ENCODE results near the gene NLRP11. TPM values are rescaled to one million over a fixed set of nuclear protein-coding genes. Genes with fewer than 3 reads are reported as not detected.

NLRP11 gene
- total RNA-seq, 1 experiment from 2014 or later = not detected

- H2BK5ac ChIP-seq (ENCODE audit: insufficient read length, low read length) = no peak overlapping the region
- H3K4me3 Mint-ChIP-seq = no peak overlapping the region
- H3K23me2 ChIP-seq (ENCODE audit: insufficient read length, low read depth, low read length, poor library complexity, severe bottlenecking) = no peaks in the 10 kb centered on the region
- H3K4me1 ChIP-seq (ENCODE audit: insufficient read depth, low read length) = no peaks in the 10 kb centered on the region
- H3K4ac ChIP-seq (ENCODE audit: low read depth, low read length) = no peak overlapping the region
- H4K20me1 ChIP-seq (ENCODE audit: control insufficient read depth, insufficient read depth, insufficient read length) = no peaks in the 10 kb centered on the region
- H3K14ac ChIP-seq (ENCODE audit: insufficient read depth, low read length) = no peak overlapping the region
- no peak overlapping the region for H3K23ac ChIP-seq (ENCODE audit: insufficient read length, low read depth, low read length)
- no peak overlapping the region for H3T11ph ChIP-seq (ENCODE audit: low read length)
- no peak overlapping the region for H4K91ac ChIP-seq (ENCODE audit: insufficient read length, low read depth, low read length)
- no peak overlapping the region for H4K5ac ChIP-seq (ENCODE audit: insufficient read length, low read depth, low read length)
- no peak overlapping the region for H3K27ac ChIP-seq (ENCODE audit: insufficient read length, low read depth, low read length)
- H2BK15ac ChIP-seq (ENCODE audit: low read depth, low read length) = no peak overlapping the region
- peaks cover 4% of the 10 kb centered on the region; the same call in 1 of the 2 replicates for H3K27me3 Mint-ChIP-seq (ENCODE audit: low read depth)
- no peak for DNase-seq
- H3K79me2 ChIP-seq (ENCODE audit: insufficient read depth, low read length) = peaks cover 2% of the 10 kb centered on the region; the same call in 1 of the 2 replicates
- H3K27me3 ChIP-seq (ENCODE audit: insufficient read depth, low read length) = no peaks in the 10 kb centered on the region
- H2AFZ ChIP-seq (ENCODE audit: low read length) = no peak overlapping the region
- no CpG with 5 or more reads among the region's 3 CpGs for WGBS (ENCODE audit: extremely low coverage, insufficient read length, low lambda C conversion rate)
- H3K4me1 Mint-ChIP-seq = no peaks in the 10 kb centered on the region
- H2AK5ac ChIP-seq (ENCODE audit: insufficient read length, low read length) = no peak overlapping the region
- H3K79me1 ChIP-seq (ENCODE audit: insufficient read depth, low read depth, low read length, poor library complexity, severe bottlenecking) = no peaks in the 10 kb centered on the region
- no peak overlapping the region for H2BK12ac ChIP-seq (ENCODE audit: insufficient read length, low read depth, low read length)
- TF ChIP-seq, protein P1, sequence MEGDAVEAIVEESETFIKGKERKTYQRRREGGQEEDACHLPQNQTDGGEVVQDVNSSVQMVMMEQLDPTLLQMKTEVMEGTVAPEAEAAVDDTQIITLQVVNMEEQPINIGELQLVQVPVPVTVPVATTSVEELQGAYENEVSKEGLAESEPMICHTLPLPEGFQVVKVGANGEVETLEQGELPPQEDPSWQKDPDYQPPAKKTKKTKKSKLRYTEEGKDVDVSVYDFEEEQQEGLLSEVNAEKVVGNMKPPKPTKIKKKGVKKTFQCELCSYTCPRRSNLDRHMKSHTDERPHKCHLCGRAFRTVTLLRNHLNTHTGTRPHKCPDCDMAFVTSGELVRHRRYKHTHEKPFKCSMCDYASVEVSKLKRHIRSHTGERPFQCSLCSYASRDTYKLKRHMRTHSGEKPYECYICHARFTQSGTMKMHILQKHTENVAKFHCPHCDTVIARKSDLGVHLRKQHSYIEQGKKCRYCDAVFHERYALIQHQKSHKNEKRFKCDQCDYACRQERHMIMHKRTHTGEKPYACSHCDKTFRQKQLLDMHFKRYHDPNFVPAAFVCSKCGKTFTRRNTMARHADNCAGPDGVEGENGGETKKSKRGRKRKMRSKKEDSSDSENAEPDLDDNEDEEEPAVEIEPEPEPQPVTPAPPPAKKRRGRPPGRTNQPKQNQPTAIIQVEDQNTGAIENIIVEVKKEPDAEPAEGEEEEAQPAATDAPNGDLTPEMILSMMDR (conservative IDR thresholded peaks at IDR 0.05) = no peak
- no peak overlapping the region for H3K27ac Mint-ChIP-seq
- H2BK120ac ChIP-seq (ENCODE audit: low read depth, low read length, poor library complexity, severe bottlenecking) = no peak overlapping the region
- no peak overlapping the region for H4K8ac ChIP-seq (replicated peaks; ENCODE audit: insufficient read length, low read depth, low read length)
- no peak overlapping the region for H3K56ac ChIP-seq (ENCODE audit: insufficient read length, low read depth, low read length)
- peaks cover 83 to 92% of the 10 kb centered on the region in 2 experiments for H3K9me3 Mint-ChIP-seq
- no peak overlapping the region for H3K9ac ChIP-seq (ENCODE audit: extremely low read depth, insufficient read length, low read length)
- H2BK20ac ChIP-seq (ENCODE audit: low read depth, low read length, poor library complexity, severe bottlenecking) = no peak overlapping the region
- H3K4me2 ChIP-seq (ENCODE audit: insufficient read depth, insufficient read length, low read length) = no peak overlapping the region
- H3K18ac ChIP-seq (ENCODE audit: insufficient read length, low read depth, low read length) = no peak overlapping the region
- peaks cover 65% of the 10 kb centered on the region for H3K9me3 ChIP-seq (ENCODE audit: control insufficient read depth, low read depth, low read length)
- peaks cover 16 to 20% (median 19%) of the 10 kb centered on the region in 3 experiments; a peak in 6 of 7 replicates for H3K36me3 Mint-ChIP-seq (ENCODE audit: insufficient read depth in 1 of 3, low read depth in 3 of 3)
Measured at GRCh38 chr19:55753401-55753800, 78.4 kb downstream of the NLRP11 start.

All from H9 (cell line).